ENCODE results near the gene CSF1R. TPM values are rescaled to one million over a fixed set of nuclear protein-coding genes. Genes with fewer than 3 reads are reported as not detected.
A peak's percentile ranks its signal among the peaks of the same experiment; 100 is the strongest.

CSF1R gene
- total and polyA plus RNA-seq, 2 of the 8 experiments (the other 6 are each of a cell fraction or from before 2014, with no cell fraction given), result 0.12 TPM; not detected in 1

DNA sequence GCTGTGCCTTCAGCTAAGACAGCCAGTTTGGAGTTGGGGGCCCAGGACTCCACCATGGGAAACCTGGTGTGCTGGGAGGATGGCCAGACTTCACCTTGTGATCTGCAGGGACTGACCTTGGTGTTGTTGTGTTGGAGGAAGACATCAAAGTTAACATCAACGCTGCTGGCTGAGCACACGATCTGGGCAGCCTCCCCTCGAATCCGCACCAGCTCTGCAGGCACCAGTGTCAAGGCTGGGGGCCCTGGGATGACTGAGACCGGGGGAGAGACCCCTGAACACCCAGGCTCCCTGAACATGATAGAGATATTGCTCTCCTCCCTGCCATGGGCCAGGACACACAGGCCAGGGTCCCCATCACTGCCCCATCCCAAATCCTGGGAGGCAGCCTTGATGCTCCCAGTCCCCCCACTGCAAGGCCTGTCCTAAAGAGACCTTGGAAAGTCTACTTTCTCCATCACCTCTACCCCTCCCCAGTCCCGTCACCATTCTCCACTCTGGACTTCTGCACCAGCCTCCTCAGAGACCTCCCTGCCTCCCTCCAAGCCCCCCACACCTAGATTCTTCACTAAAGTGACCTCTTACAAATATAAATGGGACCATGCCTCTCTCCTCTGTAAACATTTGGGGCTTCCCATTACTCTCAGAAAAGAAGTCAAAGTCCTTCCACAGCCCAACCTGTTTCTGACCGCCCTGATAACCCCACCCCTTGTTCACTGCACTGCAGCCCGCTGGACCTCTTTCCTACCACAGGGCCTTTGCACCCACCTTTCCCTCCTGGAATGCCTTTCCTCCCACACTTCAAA is 8.2 kb downstream of the CSF1R start:
- H2AFZ ChIP-seq (ENCODE audit: low read length), result no peak overlapping the region
- H3K79me1 ChIP-seq (ENCODE audit: low read depth, low read length), result no peaks in the 10 kb centered on the region
- no peak overlapping the region for H3K4me2 ChIP-seq (ENCODE audit: insufficient read depth in 1 of 2, low read depth in 2 of 2, low read length in 2 of 2)
- H3K9ac ChIP-seq (replicated peaks in 1 of 4; ENCODE audit: extremely low read depth in 1 of 4, low read depth in 3 of 4, low read length in 3 of 4), result no peak overlapping the region
- ChIA-PET CTCF (ENCODE audit: partially characterized antibody) (interaction anchor here (0.6 to 4.8 kb wide), 7 partner anchors 12 to 565 kb away, joined by 3 to 20 read pairs (median 5); no protein-coding TSS in a partner anchor), POLR2A (ENCODE audit: partially characterized antibody) (interaction anchor here (0.8 to 2.0 kb wide), 2 partner anchors 8 to 12 kb away, joined by 4 to 6 read pairs; partner anchors contain the start of gene CSF1R)
- no peak overlapping the region for H4K5ac ChIP-seq (ENCODE audit: insufficient read length, low read depth, low read length)
- H4K20me1 ChIP-seq (replicated peaks in 1 of 2; ENCODE audit: control insufficient read depth in 1 of 2, insufficient read depth in 2 of 2, low read length in 2 of 2), result no peaks in the 10 kb centered on the region
- no peak overlapping the region for H3K18ac ChIP-seq (ENCODE audit: extremely low read depth, low read length)
- peak; percentile 63; the same call in 1 of the 2 replicates for TF ChIP-seq KDM1A (IDR thresholded peaks at IDR 0.05; ENCODE audit: borderline replicate concordance, low read length)
- TF ChIP-seq SIN3A (conservative IDR thresholded peaks at IDR 0.05 in 1 of 2, IDR thresholded peaks at IDR 0.05 in 1 of 2; ENCODE audit: low read depth in 1 of 2, low read length in 2 of 2), result no peak
- TF ChIP-seq, protein P1, sequence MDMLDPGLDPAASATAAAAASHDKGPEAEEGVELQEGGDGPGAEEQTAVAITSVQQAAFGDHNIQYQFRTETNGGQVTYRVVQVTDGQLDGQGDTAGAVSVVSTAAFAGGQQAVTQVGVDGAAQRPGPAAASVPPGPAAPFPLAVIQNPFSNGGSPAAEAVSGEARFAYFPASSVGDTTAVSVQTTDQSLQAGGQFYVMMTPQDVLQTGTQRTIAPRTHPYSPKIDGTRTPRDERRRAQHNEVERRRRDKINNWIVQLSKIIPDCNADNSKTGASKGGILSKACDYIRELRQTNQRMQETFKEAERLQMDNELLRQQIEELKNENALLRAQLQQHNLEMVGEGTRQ (IDR thresholded peaks at IDR 0.05; ENCODE audit: low read length), result no peak
- H3K23me2 ChIP-seq (ENCODE audit: low read depth, low read length), result no peaks in the 10 kb centered on the region; the same call in 1 of the 2 replicates
- H3K27me3 ChIP-seq (replicated peaks in 1 of 4; ENCODE audit: control insufficient read depth in 3 of 4, extremely low read depth in 1 of 4, insufficient read depth in 3 of 4, low read length in 3 of 4), result no peaks in the 10 kb centered on the region
- H4K8ac ChIP-seq (ENCODE audit: extremely low read depth, insufficient read depth, low read length), result no peak overlapping the region
- 91% methylated on average over 8 of the region's 8 CpGs; no CpG with 5 or more reads in 1 of the 2 experiments for WGBS, 2 experiments (ENCODE audit: extremely low coverage in 1 of 2, insufficient coverage in 1 of 2, insufficient read length in 1 of 2, insufficient replicate concordance in 2 of 2, low coverage in 1 of 2, low lambda C conversion rate in 2 of 2, missing lambda C conversion rate in 1 of 2)
- no peak overlapping the region for H2BK20ac ChIP-seq (ENCODE audit: low read length)
- no peak overlapping the region for H3K56ac ChIP-seq (replicated peaks; ENCODE audit: insufficient read length, low read depth, low read length)
- no peak overlapping the region for H2AK5ac ChIP-seq (ENCODE audit: low read depth, low read length)
- H3K23ac ChIP-seq (ENCODE audit: insufficient read length), result no peak overlapping the region
- H3K36me3 ChIP-seq (ENCODE audit: control insufficient read depth in 2 of 4, insufficient read depth in 4 of 4, low read length in 3 of 4), result no peaks in the 10 kb centered on the region
- no peak overlapping the region for H3K4me3 ChIP-seq (ENCODE audit: extremely low read depth in 1 of 4, insufficient read depth in 2 of 4, low read depth in 3 of 4, low read length in 4 of 4)
- H3K4ac ChIP-seq (replicated peaks; ENCODE audit: insufficient read length, low read depth, low read length), result no peak overlapping the region
- H3K4me1 ChIP-seq (replicated peaks in 1 of 4; ENCODE audit: control insufficient read depth in 3 of 4, insufficient read depth in 4 of 4, low read length in 3 of 4), result peaks cover 0 to 6% (median 1%) of the 10 kb centered on the region in 4 experiments; a peak in 5 of 7 replicates
- no peaks in the 10 kb centered on the region for H3K9me3 ChIP-seq (ENCODE audit: insufficient read depth in 2 of 2, low read depth in 1 of 2, low read length in 1 of 2)
- H2BK15ac ChIP-seq (ENCODE audit: low read length), result no peak overlapping the region
- no peaks in the 10 kb centered on the region for H3K79me2 ChIP-seq (ENCODE audit: control insufficient read depth in 1 of 2, insufficient read depth in 2 of 2, low read length in 2 of 2)
- H3K27ac ChIP-seq (ENCODE audit: low read depth, low read length), result no peak overlapping the region
- H3K14ac ChIP-seq (ENCODE audit: insufficient read length), result no peak overlapping the region
- FAIRE-seq (no peak), DNase-seq (ENCODE audit: low read depth in 1 of 2, low spot score in 2 of 2) (peak in 1 of 2 experiments; percentile 24)
- H2BK120ac ChIP-seq (replicated peaks; ENCODE audit: low read depth, low read length), result no peak overlapping the region
- H2BK5ac ChIP-seq (ENCODE audit: low read depth, low read length), result no peak overlapping the region
- no peak overlapping the region for H2BK12ac ChIP-seq (ENCODE audit: low read depth, low read length)
- no peak overlapping the region for H4K91ac ChIP-seq (replicated peaks; ENCODE audit: insufficient read length, low read length)
